ENCODE results near the gene SERHL2. TPM values are rescaled to one million over a fixed set of nuclear protein-coding genes. Genes with fewer than 3 reads are reported as not detected.
"Not testable (repeated sequence)": the region's sequence is repeated elsewhere in the genome, so short reads cannot be mapped to it uniquely, and the experiment has no call there.

SERHL2 gene
- total RNA-seq, 1 experiment from 2014 or later: 1.1 TPM

DNA sequence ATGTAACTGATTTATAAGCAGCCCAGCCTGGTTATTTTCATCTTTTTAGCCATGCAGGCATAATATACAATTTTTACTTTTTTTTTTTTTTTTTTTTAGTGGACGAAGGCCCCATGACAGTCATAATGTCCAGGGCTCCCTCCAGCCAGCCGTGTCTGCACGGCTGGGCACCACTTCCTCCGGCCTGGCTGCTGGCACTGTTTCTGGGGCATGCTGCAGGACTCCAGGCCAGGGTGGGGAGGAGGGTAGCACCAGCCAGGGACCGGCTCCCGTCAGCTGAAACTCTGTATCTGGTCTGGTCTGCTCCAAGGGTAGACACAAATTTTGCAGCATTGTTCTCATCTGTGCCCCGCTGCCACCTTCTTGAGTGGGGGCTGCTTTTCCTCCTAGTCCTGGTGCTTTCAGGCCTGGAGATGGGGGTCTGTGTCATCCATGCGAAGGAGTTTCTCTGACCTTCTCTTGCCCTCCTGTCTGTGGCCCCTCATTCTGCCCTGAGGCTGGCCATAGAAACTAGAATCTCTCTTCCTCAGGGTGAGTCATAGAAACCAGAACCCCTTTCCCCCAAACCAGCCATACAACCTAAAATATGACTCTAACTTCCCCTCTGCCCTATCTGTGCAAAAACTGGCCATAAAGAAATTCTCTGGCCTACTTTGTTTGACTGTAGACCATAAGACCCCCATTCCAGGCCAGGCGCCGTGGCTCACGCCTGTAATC is 25.0 kb upstream of the SERHL2 start (continued):
- no peak for TF ChIP-seq NFATC4 (CRISPR knock-in tag; IDR thresholded peaks at IDR 0.05)
- TF ChIP-seq NR2C2 (CRISPR knock-in tag; IDR thresholded peaks at IDR 0.05): no peak
- no peak for TF ChIP-seq AR (CRISPR knock-in tag; IDR thresholded peaks at IDR 0.05)
- TF ChIP-seq RORB (CRISPR knock-in tag; IDR thresholded peaks at IDR 0.05): no peak

- peaks cover 79% of the 10 kb centered on the region for H3K27me3 Mint-ChIP-seq (ENCODE audit: low read depth)
- POLR2A ChIA-PET; DNase-seq (ENCODE audit: low spot score); H3K4me3 Mint-ChIP-seq; H3K36me3 Mint-ChIP-seq; H3K4me1 Mint-ChIP-seq; H3K27ac Mint-ChIP-seq; ATAC-seq; H3K9me3 Mint-ChIP-seq: not testable (repeated sequence)
- CTCF ChIA-PET: interaction anchor here (0.6 kb wide), 1 partner anchor 153 kb away, joined by 6 read pairs; no protein-coding TSS in a partner anchor
- TF ChIP-seq GTF2I (CRISPR knock-in tag; conservative IDR thresholded peaks at IDR 0.05): 0 out of 2 replicates have a peak, but pooled peaks have one; percentile 28
Measured at GRCh38 chr22:42529435-42529834, 24.3 kb upstream of the SERHL2 start.

- H3K9me3 Mint-ChIP-seq; H3K4me1 Mint-ChIP-seq; H3K4me3 Mint-ChIP-seq; ATAC-seq; H3K36me3 Mint-ChIP-seq; POLR2A ChIA-PET; H3K27ac Mint-ChIP-seq; DNase-seq (ENCODE audit: low spot score): not testable (repeated sequence)
- CTCF ChIA-PET: interaction anchor here (0.6 kb wide), 1 partner anchor 301 kb away, joined by 3 read pairs; no protein-coding TSS in a partner anchor
- H3K27me3 Mint-ChIP-seq (ENCODE audit: low read depth): peaks cover 69% of the 10 kb centered on the region
Measured at GRCh38 chr22:42531401-42532084, 22.2 kb upstream of the SERHL2 start.

DNA sequence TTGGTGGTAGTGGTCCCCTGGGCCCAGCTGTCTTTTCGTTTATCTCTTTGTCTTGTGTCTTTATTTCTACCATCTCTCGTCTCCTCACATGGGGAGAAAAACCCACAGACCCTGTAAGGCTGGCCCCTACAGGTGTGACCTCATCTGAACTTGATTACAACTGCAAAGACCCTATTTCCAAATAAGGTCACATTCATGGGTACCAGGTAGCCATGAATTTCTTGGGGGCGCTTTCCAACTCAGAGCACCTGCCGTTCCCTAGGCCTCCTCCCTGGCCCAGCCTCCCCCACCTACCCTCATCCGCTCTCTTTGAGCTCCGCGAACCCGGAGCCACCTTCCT is 20.1 kb upstream of the SERHL2 start:
- CTCF ChIA-PET: interaction anchor here (0.5 to 2.9 kb wide), 6 partner anchors 12 to 72 kb away, joined by 3 to 10 read pairs (median 5); partner anchors contain the start of gene SERHL2
- Mint-ChIP-seq H3K36me3 (no peaks in the 10 kb centered on the region), H3K27me3 (ENCODE audit: low read depth) (peaks cover 62% of the 10 kb centered on the region), H3K9me3 (no peaks in the 10 kb centered on the region), H3K4me1 (peaks cover 4% of the 10 kb centered on the region; the same call in 1 of the 2 replicates), H3K4me3 (no peak overlapping the region), H3K27ac (no peak overlapping the region)
- DNase-seq (ENCODE audit: low spot score): no peak
- ATAC-seq: no peak
- TF ChIP-seq FOXP4 (CRISPR knock-in tag; IDR thresholded peaks at IDR 0.05) (no peak), FOXP1 (CRISPR knock-in tag; IDR thresholded peaks at IDR 0.05; ENCODE audit: borderline replicate concordance) (no peak)
- POLR2A ChIA-PET: no interaction called here

DNA sequence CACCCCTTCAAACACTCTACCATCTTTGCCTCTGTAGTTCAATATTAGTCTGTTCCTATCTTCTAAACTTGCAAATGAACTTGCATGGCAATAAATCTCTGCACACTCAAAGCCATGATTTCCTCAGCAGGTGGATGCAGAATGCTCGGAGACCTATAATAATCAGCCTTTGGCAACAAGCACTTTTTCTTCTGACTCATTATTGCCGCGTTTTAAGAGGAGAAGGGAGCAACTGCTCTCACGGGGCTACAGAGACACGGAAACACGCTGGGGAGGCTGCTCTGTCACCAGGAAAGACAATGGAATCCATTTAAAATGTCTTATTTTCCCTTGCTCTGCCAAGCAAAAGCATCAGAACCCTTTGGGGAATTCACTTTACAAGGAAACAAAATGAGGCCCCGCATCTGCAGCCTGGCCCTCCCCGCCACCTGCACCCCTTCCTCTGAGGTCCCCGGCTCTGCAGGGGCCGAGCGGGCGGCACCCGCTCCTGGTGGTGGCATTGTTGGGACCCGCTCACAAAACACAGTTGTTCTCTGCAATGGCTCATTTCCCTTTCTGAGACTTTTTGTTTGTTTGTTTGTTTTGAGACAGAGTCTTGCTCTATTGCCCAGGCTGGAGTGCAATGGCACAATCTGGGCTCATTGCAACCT is 18.5 kb upstream of the SERHL2 start:
- DNase-seq (ENCODE audit: low spot score); H3K4me3 Mint-ChIP-seq; H3K4me1 Mint-ChIP-seq; H3K9me3 Mint-ChIP-seq; POLR2A ChIA-PET; H3K36me3 Mint-ChIP-seq; ATAC-seq; H3K27ac Mint-ChIP-seq: not testable (repeated sequence)
- CTCF ChIA-PET: interaction anchor here (1.3 to 2.9 kb wide), 3 partner anchors 10 to 18 kb away, joined by 4 to 10 read pairs (median 6); partner anchors contain the start of gene SERHL2
- H3K27me3 Mint-ChIP-seq (ENCODE audit: low read depth): peaks cover 52% of the 10 kb centered on the region
